Loucy (cell line): Measurements from ENCODE around the gene PPP6R1.

Experiments used
- H2AFZ ChIP-seq: fragments of 200-600 bp; sonication (generic); 2 replicates; pipeline ENCODE4 v1.6.0; 2016; ENCODE audit warnings: antibody characterized with exemption, mild to moderate bottlenecking, low read length, moderate library complexity
- H3F3A ChIP-seq: fragments of 200-600 bp; 2 replicates; pipeline ENCODE4 v1.6.0; 2016; ENCODE audit warnings: antibody characterized with exemption, low read depth, mild to moderate bottlenecking
- H3K27me3 ChIP-seq: fragments of 200-600 bp; sonication (generic); 2 replicates; pipeline ENCODE4 v1.6.1; 2014; ENCODE audit warnings: low read length, mild to moderate bottlenecking; ENCODE audit not compliant: insufficient read depth, poor library complexity, severe bottlenecking
- H3K36me3 ChIP-seq: fragments of 200-600 bp; sonication (generic); 2 replicates; pipeline ENCODE4 v1.6.1; 2016; ENCODE audit warnings: low read length; ENCODE audit not compliant: insufficient read depth
- H3K4me1 ChIP-seq: fragments of 200-600 bp; sonication (generic); 2 replicates; pipeline ENCODE4 v1.5.1; 2014; ENCODE audit warnings: low read length, mild to moderate bottlenecking; ENCODE audit not compliant: insufficient read depth, poor library complexity, severe bottlenecking
- H3K4me2 ChIP-seq: fragments of 200-600 bp; sonication (generic); 2 replicates; pipeline ENCODE4 v1.6.0; 2014; ENCODE audit warnings: antibody characterized with exemption, low read length, low read depth, mild to moderate bottlenecking; ENCODE audit not compliant: poor library complexity, severe bottlenecking
- H3K4me3 ChIP-seq: fragments of 200-600 bp; sonication (generic); 2 replicates; pipeline ENCODE4 v1.5.1; 2014; ENCODE audit warnings: low read length, mild to moderate bottlenecking, mixed read lengths; ENCODE audit not compliant: poor library complexity, severe bottlenecking
- H3K79me2 ChIP-seq: fragments of 200-600 bp; sonication (generic); 2 replicates; pipeline ENCODE4 v1.6.1; 2014; ENCODE audit warnings: low read length; ENCODE audit not compliant: insufficient read depth
- H3K9ac ChIP-seq: fragments of 200-600 bp; sonication (generic); 2 replicates; pipeline ENCODE4 v1.6.0; 2014; ENCODE audit warnings: mild to moderate bottlenecking, low read depth, low read length, moderate library complexity; ENCODE audit not compliant: poor library complexity, severe bottlenecking
- H3K9me2 ChIP-seq: fragments of 200-600 bp; sonication (generic); replicated peaks from 2 replicates; pipeline ENCODE4 v1.6.1; 2016; ENCODE audit warnings: low read depth, low read length, mixed read lengths
- H3K9me3 ChIP-seq: fragments of 200-600 bp; sonication (generic); 2 replicates; pipeline ENCODE4 v1.6.1; 2014; ENCODE audit warnings: mild to moderate bottlenecking, antibody characterized with exemption, low read length, low read depth; ENCODE audit not compliant: insufficient read depth
- H4K20me1 ChIP-seq: fragments of 200-600 bp; sonication (generic); 2 replicates; pipeline ENCODE4 v1.6.0; 2014; ENCODE audit warnings: antibody characterized with exemption, low read length, mild to moderate bottlenecking; ENCODE audit not compliant: insufficient read depth, poor library complexity, severe bottlenecking
- CTCF ChIP-seq: fragments of 200-600 bp; sonication (generic); conservative IDR thresholded peaks from 2 replicates; pipeline ENCODE4 v1.5.1; 2014; ENCODE audit warnings: mild to moderate bottlenecking, antibody characterized with exemption, low read length
- EZH2phosphoT487 ChIP-seq: fragments of 200-600 bp; IDR thresholded peaks from 2 replicates; pipeline ENCODE4 v1.6.1; 2018; ENCODE audit warnings: antibody characterized with exemption, mild to moderate bottlenecking, moderate library complexity, borderline replicate concordance

Gene PPP6R1

GRCh38 chr19:55304279-55304978 lies 45.6 kb upstream of the PPP6R1 start:
- Histone ChIP-seq H3K4me2 (no peak overlapping the region), H3F3A (no peaks in the 10 kb centered on the region), H3K36me3 (no peaks in the 10 kb centered on the region), H3K9ac (no peak overlapping the region), H3K9me2 (no peaks in the 10 kb centered on the region), H4K20me1 (no peaks in the 10 kb centered on the region), H3K9me3 (no peaks in the 10 kb centered on the region), H3K79me2 (no peaks in the 10 kb centered on the region), H2AFZ (no peak overlapping the region), H3K4me3 (no peak overlapping the region), H3K27me3 (no peaks in the 10 kb centered on the region), H3K4me1 (peaks cover 5% of the 10 kb centered on the region)
- TF ChIP-seq EZH2phosphoT487 (no peak), CTCF (no peak)

- TF ChIP-seq EZH2phosphoT487, result no peak
- no peak for TF ChIP-seq CTCF
- no peaks in the 10 kb centered on the region for H3F3A ChIP-seq
- H3K79me2 ChIP-seq, result no peaks in the 10 kb centered on the region
- H3K4me2 ChIP-seq, result no peak overlapping the region
- H3K9me2 ChIP-seq, result no peaks in the 10 kb centered on the region
- H3K4me1 ChIP-seq, result peaks cover 5% of the 10 kb centered on the region
- no peaks in the 10 kb centered on the region for H3K27me3 ChIP-seq
- H3K4me3 ChIP-seq, result no peak overlapping the region
- H2AFZ ChIP-seq, result no peak overlapping the region
- H3K36me3 ChIP-seq, result no peaks in the 10 kb centered on the region
- no peaks in the 10 kb centered on the region for H4K20me1 ChIP-seq
- no peak overlapping the region for H3K9ac ChIP-seq
- H3K9me3 ChIP-seq, result no peaks in the 10 kb centered on the region
Observed at GRCh38 chr19:55303477-55303876, 44.7 kb upstream of the PPP6R1 start.

- peak overlapping the region; percentile 69 for H3K4me3 ChIP-seq
- TF ChIP-seq CTCF, result no peak
- no peak for TF ChIP-seq EZH2phosphoT487
- peak overlapping the region; percentile 58 for H3K9ac ChIP-seq
- H3K4me1 ChIP-seq, result peaks cover 5% of the 10 kb centered on the region
- H3K79me2 ChIP-seq, result no peaks in the 10 kb centered on the region
- H2AFZ ChIP-seq, result peak overlapping the region; percentile 88; the same call in 1 of the 2 replicates
- no peaks in the 10 kb centered on the region for H3K9me3 ChIP-seq
- no peaks in the 10 kb centered on the region for H3K36me3 ChIP-seq
- H3K27me3 ChIP-seq, result no peaks in the 10 kb centered on the region
- H3K4me2 ChIP-seq, result peak overlapping the region; percentile 75
- no peaks in the 10 kb centered on the region for H3F3A ChIP-seq
- no peaks in the 10 kb centered on the region for H3K9me2 ChIP-seq
- no peaks in the 10 kb centered on the region for H4K20me1 ChIP-seq
Observed at GRCh38 chr19:55302318-55302703, 43.5 kb upstream of the PPP6R1 start.
